ENCODE results near the gene HS3ST2. TPM values are rescaled to one million over a fixed set of nuclear protein-coding genes. Genes with fewer than 3 reads are reported as not detected.

HS3ST2 gene
- total and polyA plus RNA-seq, 2 donors (not counting 3 experiments of a cell fraction or from before 2014, with no cell fraction given): not detected

DNA sequence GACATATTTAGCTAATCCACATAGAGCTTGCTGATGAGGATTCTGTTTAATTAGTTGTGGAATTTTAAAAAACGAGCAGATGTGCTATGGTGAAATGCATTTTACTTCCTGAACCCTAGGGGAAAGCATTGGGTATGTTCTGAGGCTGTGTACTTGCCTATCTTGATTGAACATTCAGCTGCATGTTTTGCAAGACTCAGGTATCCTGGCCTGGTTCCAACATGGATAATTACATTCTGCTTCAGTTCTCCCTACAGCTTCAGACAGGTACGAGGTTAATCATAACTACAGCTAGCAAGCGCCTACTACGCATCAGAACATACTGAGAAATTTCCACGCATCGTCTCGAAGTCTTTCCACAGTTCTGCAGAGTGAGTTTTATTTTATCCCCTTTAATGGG is 77.0 kb downstream of the HS3ST2 start:
- no peaks in the 10 kb centered on the region for H3K79me2 ChIP-seq (ENCODE audit: control insufficient read depth, insufficient read depth, low read length)
- no peaks in the 10 kb centered on the region for H4K20me1 ChIP-seq (replicated peaks; ENCODE audit: control insufficient read depth, extremely low read depth, insufficient read depth, low read length)
- no TSS peak for BruUV-seq (replicated peaks)
- H3K27me3 ChIP-seq (ENCODE audit: control insufficient read depth in 2 of 2, insufficient read depth in 2 of 2, low read length in 2 of 2): no peaks in the 10 kb centered on the region
- POLR2A ChIA-PET: no interaction called here
- H3K9me3 ChIP-seq (replicated peaks; ENCODE audit: control insufficient read depth, insufficient read depth, low read length): no peaks in the 10 kb centered on the region
- no peak for TF ChIP-seq EZH2 (IDR thresholded peaks at IDR 0.05; ENCODE audit: borderline replicate concordance, low read depth, low read length, severe bottlenecking)
- TF ChIP-seq GATA2 (IDR thresholded peaks at IDR 0.05; ENCODE audit: insufficient read depth, insufficient read length, low read depth, low read length): no peak
- TF ChIP-seq FOS (IDR thresholded peaks at IDR 0.05; ENCODE audit: borderline replicate concordance, insufficient read depth, low read length): no peak
- no peak for TF ChIP-seq POLR2AphosphoS5 (IDR thresholded peaks at IDR 0.05; ENCODE audit: insufficient read depth, low read depth, low read length)
- TF ChIP-seq, protein P1, sequence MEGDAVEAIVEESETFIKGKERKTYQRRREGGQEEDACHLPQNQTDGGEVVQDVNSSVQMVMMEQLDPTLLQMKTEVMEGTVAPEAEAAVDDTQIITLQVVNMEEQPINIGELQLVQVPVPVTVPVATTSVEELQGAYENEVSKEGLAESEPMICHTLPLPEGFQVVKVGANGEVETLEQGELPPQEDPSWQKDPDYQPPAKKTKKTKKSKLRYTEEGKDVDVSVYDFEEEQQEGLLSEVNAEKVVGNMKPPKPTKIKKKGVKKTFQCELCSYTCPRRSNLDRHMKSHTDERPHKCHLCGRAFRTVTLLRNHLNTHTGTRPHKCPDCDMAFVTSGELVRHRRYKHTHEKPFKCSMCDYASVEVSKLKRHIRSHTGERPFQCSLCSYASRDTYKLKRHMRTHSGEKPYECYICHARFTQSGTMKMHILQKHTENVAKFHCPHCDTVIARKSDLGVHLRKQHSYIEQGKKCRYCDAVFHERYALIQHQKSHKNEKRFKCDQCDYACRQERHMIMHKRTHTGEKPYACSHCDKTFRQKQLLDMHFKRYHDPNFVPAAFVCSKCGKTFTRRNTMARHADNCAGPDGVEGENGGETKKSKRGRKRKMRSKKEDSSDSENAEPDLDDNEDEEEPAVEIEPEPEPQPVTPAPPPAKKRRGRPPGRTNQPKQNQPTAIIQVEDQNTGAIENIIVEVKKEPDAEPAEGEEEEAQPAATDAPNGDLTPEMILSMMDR (IDR thresholded peaks at IDR 0.05; ENCODE audit: extremely low read depth in 1 of 2, insufficient read depth in 1 of 2, low read depth in 1 of 2, low read length in 2 of 2): no peak
- TF ChIP-seq MYC (IDR thresholded peaks at IDR 0.05; ENCODE audit: low read depth, low read length): no peak
- no peak for TF ChIP-seq POLR2A (IDR thresholded peaks at IDR 0.05; ENCODE audit: low read depth, low read length)
- no peak for TF ChIP-seq JUN (IDR thresholded peaks at IDR 0.05; ENCODE audit: borderline replicate concordance, insufficient read depth, insufficient read length, low read depth)
- TF ChIP-seq, protein P2, sequence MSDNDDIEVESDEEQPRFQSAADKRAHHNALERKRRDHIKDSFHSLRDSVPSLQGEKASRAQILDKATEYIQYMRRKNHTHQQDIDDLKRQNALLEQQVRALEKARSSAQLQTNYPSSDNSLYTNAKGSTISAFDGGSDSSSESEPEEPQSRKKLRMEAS (IDR thresholded peaks at IDR 0.05; ENCODE audit: insufficient read depth, insufficient read length): no peak
- no peak overlapping the region for H2AFZ ChIP-seq (ENCODE audit: low read depth, low read length)
- dilution Hi-C loops (cut with MboI; ENCODE audit: extremely low pct_ligation_motif_present, low sequenced_read_pairs) (no loop called here), intact Hi-C loops (cut with micrococcal nuclease) (no loop called here)
- no peak overlapping the region for H3K27ac ChIP-seq (ENCODE audit: insufficient read depth, low read depth, low read length)
- no peaks in the 10 kb centered on the region for H3K36me3 ChIP-seq (ENCODE audit: control insufficient read depth in 2 of 2, extremely low read depth in 1 of 2, insufficient read depth in 2 of 2, low read length in 2 of 2)
- H3K4me3 ChIP-seq (replicated peaks in 1 of 3; ENCODE audit: insufficient read depth in 1 of 3, low read depth in 1 of 3, low read length in 3 of 3): no peak overlapping the region
- H3K4me2 ChIP-seq (ENCODE audit: insufficient read depth, low read length): no peak overlapping the region
- FAIRE-seq: no peak
- H3K9me1 ChIP-seq (replicated peaks; ENCODE audit: control insufficient read depth, extremely low read depth, insufficient read depth, low read length): no peaks in the 10 kb centered on the region
- no peaks in the 10 kb centered on the region for H3K4me1 ChIP-seq (ENCODE audit: control insufficient read depth, extremely low read depth, insufficient read depth, low read length)
- CTCF ChIA-PET: interaction anchor here (1.4 to 2.1 kb wide), 3 partner anchors 8 to 545 kb away, joined by 3 to 9 read pairs (median 3); no protein-coding TSS in a partner anchor
- H3K9ac ChIP-seq (replicated peaks; ENCODE audit: extremely low read depth, insufficient read depth, low read length): no peak overlapping the region
- no peak for DNase-seq (ENCODE audit: low read depth, low spot score)

Measured in endothelial cell of umbilical vein (primary cell).